Measurements from ENCODE around the gene ZNF132.

GRCh38 chr19:58479736-58480480 is 40.0 kb upstream of the ZNF132 start:
- TF ChIP-seq POLR2AphosphoS5 (IDR thresholded peaks at IDR 0.05) (no peak), POLR2A (IDR thresholded peaks at IDR 0.05) (no peak)
- TF ChIP-seq, protein P1, sequence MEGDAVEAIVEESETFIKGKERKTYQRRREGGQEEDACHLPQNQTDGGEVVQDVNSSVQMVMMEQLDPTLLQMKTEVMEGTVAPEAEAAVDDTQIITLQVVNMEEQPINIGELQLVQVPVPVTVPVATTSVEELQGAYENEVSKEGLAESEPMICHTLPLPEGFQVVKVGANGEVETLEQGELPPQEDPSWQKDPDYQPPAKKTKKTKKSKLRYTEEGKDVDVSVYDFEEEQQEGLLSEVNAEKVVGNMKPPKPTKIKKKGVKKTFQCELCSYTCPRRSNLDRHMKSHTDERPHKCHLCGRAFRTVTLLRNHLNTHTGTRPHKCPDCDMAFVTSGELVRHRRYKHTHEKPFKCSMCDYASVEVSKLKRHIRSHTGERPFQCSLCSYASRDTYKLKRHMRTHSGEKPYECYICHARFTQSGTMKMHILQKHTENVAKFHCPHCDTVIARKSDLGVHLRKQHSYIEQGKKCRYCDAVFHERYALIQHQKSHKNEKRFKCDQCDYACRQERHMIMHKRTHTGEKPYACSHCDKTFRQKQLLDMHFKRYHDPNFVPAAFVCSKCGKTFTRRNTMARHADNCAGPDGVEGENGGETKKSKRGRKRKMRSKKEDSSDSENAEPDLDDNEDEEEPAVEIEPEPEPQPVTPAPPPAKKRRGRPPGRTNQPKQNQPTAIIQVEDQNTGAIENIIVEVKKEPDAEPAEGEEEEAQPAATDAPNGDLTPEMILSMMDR (IDR thresholded peaks at IDR 0.05) = no peak
